OCI-LY7 (cell line): ENCODE measurements around the gene TMEM200B.

Experiments
- CTCF ChIP-seq: fragments of 200-600 bp; sonication (generic); conservative IDR thresholded peaks from 2 replicates; pipeline ENCODE4 v1.5.1; 2014; ENCODE audit warnings: mild to moderate bottlenecking, antibody characterized with exemption, low read length, moderate library complexity, mixed read lengths
- EZH2phosphoT487 ChIP-seq: fragments of 200-600 bp; sonication (generic); IDR thresholded peaks from 2 replicates; pipeline ENCODE4 v1.6.1; 2018; ENCODE audit warnings: low read depth, borderline replicate concordance, mild to moderate bottlenecking, mixed run types, antibody characterized with exemption, low read length, moderate library complexity, mixed read lengths

GRCh38 chr1:29133861-29134694, 10.4 kb upstream of the TMEM200B start:
- TF ChIP-seq CTCF, result no peak
- TF ChIP-seq EZH2phosphoT487, result no peak
